Measurements from ENCODE around the gene TMEM134. TPM values are rescaled to one million over a fixed set of nuclear protein-coding genes. Genes with fewer than 3 reads are reported as not detected.

The TMEM134 gene
- total and polyA plus RNA-seq, 9 of the 15 experiments (the other 6 are each of a cell fraction or from before 2014, with no cell fraction given) = 0.63 to 48.4 (median 10.7) TPM

Small RNAs within 50 kb of the gene (microRNA-seq; reads per million reads assigned to microRNA genes)
- gene MIR6752 (ENCODE audit: borderline microRNAs expressed) = not detected

Small RNAs within 50 kb of the gene (small RNA-seq; reads per million reads assigned to genes)
- gene MIR6752 = not detected

Other genes with a start within 250 kb of the TMEM134 start
Only the 7 nearest of the 24 such genes appear.
- 0.45 and 1.9 TPM in 2 replicates for gene PTPRCAP, start 31.6 kb downstream of the TMEM134 start, total RNA-seq (2014; rRNA removed)
- gene PTPRCAP, start 31.6 kb downstream of the TMEM134 start, total RNA-seq (2014; rRNA removed; fragmentation: Illumina TruSeq; extraction: Trizol) = not detected in 2 replicates
- gene PTPRCAP, start 31.6 kb downstream of the TMEM134 start, total RNA-seq (2015; rRNA removed; fragmentation: Illumina TruSeq; extraction: Trizol) = 0.22 and 0.49 TPM in 2 replicates
- 1.1 and 1.5 TPM in 2 replicates for gene PTPRCAP, start 31.6 kb downstream of the TMEM134 start, total RNA-seq (2021)
- 0.51 and 0.64 TPM in 2 replicates for gene PTPRCAP, start 31.6 kb downstream of the TMEM134 start, polyA plus RNA-seq (2011; rRNA removed)
- not detected in 2 replicates for gene PTPRCAP, start 31.6 kb downstream of the TMEM134 start, polyA plus RNA-seq (2014; fragmentation: Illumina TruSeq; extraction: Trizol)
- not detected for gene PTPRCAP, start 31.6 kb downstream of the TMEM134 start, polyA plus RNA-seq (2014; fragmentation: Nextera tagmentation; extraction: Ambion mirVana)
- 0.85 and 2.0 TPM in 2 replicates for gene PTPRCAP, start 31.6 kb downstream of the TMEM134 start, polyA plus RNA-seq (2014; rRNA removed)
- gene CORO1B, start 25.8 kb downstream of the TMEM134 start, total RNA-seq (2014; rRNA removed) = 120 and 167 TPM in 2 replicates
- 5.2 and 14.6 TPM in 2 replicates for gene CORO1B, start 25.8 kb downstream of the TMEM134 start, total RNA-seq (2014; rRNA removed; fragmentation: Illumina TruSeq; extraction: Trizol)
- 73.6 and 73.9 TPM in 2 replicates for gene CORO1B, start 25.8 kb downstream of the TMEM134 start, total RNA-seq (2015; rRNA removed; fragmentation: Illumina TruSeq; extraction: Trizol)
- 98.1 and 107 TPM in 2 replicates for gene CORO1B, start 25.8 kb downstream of the TMEM134 start, total RNA-seq (2021)
- 45.1 and 84.3 TPM in 2 replicates for gene CORO1B, start 25.8 kb downstream of the TMEM134 start, polyA plus RNA-seq (2011; rRNA removed)
- 66.3 and 93.6 TPM in 2 replicates for gene CORO1B, start 25.8 kb downstream of the TMEM134 start, polyA plus RNA-seq (2014; fragmentation: Illumina TruSeq; extraction: Trizol)
- gene CORO1B, start 25.8 kb downstream of the TMEM134 start, polyA plus RNA-seq (2014; fragmentation: Nextera tagmentation; extraction: Ambion mirVana) = 1 to 10 TPM in 1 of 2 experiments, under 1 TPM in 1; 0.23 to 1.0 TPM
- gene CORO1B, start 25.8 kb downstream of the TMEM134 start, polyA plus RNA-seq (2014; rRNA removed) = 87.8 and 98.1 TPM in 2 replicates
- not detected in 2 replicates for gene GPR152, start 16.5 kb downstream of the TMEM134 start, total RNA-seq (2014; rRNA removed)
- gene GPR152, start 16.5 kb downstream of the TMEM134 start, total RNA-seq (2014; rRNA removed; fragmentation: Illumina TruSeq; extraction: Trizol) = not detected in 2 replicates
- gene GPR152, start 16.5 kb downstream of the TMEM134 start, total RNA-seq (2015; rRNA removed; fragmentation: Illumina TruSeq; extraction: Trizol) = not detected in 2 replicates
- gene GPR152, start 16.5 kb downstream of the TMEM134 start, total RNA-seq (2021) = not detected in 2 replicates
- not detected in 2 replicates for gene GPR152, start 16.5 kb downstream of the TMEM134 start, polyA plus RNA-seq (2011; rRNA removed)
- gene GPR152, start 16.5 kb downstream of the TMEM134 start, polyA plus RNA-seq (2014; fragmentation: Illumina TruSeq; extraction: Trizol) = not detected in 2 replicates
- not detected for gene GPR152, start 16.5 kb downstream of the TMEM134 start, polyA plus RNA-seq (2014; fragmentation: Nextera tagmentation; extraction: Ambion mirVana)
- not detected in 2 replicates for gene GPR152, start 16.5 kb downstream of the TMEM134 start, polyA plus RNA-seq (2014; rRNA removed)
- not detected in 2 replicates for gene CABP4, start 13.9 kb downstream of the TMEM134 start, total RNA-seq (2014; rRNA removed)
- gene CABP4, start 13.9 kb downstream of the TMEM134 start, total RNA-seq (2014; rRNA removed; fragmentation: Illumina TruSeq; extraction: Trizol) = not detected in 2 replicates
- gene CABP4, start 13.9 kb downstream of the TMEM134 start, total RNA-seq (2015; rRNA removed; fragmentation: Illumina TruSeq; extraction: Trizol) = 0.11 TPM in 1 of 2 replicates, not detected in the other
- not detected in 2 replicates for gene CABP4, start 13.9 kb downstream of the TMEM134 start, total RNA-seq (2021)
- gene CABP4, start 13.9 kb downstream of the TMEM134 start, polyA plus RNA-seq (2011; rRNA removed) = 0.08 TPM in 1 of 2 replicates, not detected in the other
- gene CABP4, start 13.9 kb downstream of the TMEM134 start, polyA plus RNA-seq (2014; fragmentation: Illumina TruSeq; extraction: Trizol) = not detected in 2 replicates
- gene CABP4, start 13.9 kb downstream of the TMEM134 start, polyA plus RNA-seq (2014; fragmentation: Nextera tagmentation; extraction: Ambion mirVana) = not detected
- not detected in 2 replicates for gene CABP4, start 13.9 kb downstream of the TMEM134 start, polyA plus RNA-seq (2014; rRNA removed)
- gene AIP, start 13.8 kb upstream of the TMEM134 start, total RNA-seq (2014; rRNA removed) = 92.5 and 101 TPM in 2 replicates
- 16.6 and 37.0 TPM in 2 replicates for gene AIP, start 13.8 kb upstream of the TMEM134 start, total RNA-seq (2014; rRNA removed; fragmentation: Illumina TruSeq; extraction: Trizol)
- 50.3 and 52.7 TPM in 2 replicates for gene AIP, start 13.8 kb upstream of the TMEM134 start, total RNA-seq (2015; rRNA removed; fragmentation: Illumina TruSeq; extraction: Trizol)
- 71.2 and 78.3 TPM in 2 replicates for gene AIP, start 13.8 kb upstream of the TMEM134 start, total RNA-seq (2021)
- gene AIP, start 13.8 kb upstream of the TMEM134 start, polyA plus RNA-seq (2011; rRNA removed) = 66.6 and 98.4 TPM in 2 replicates
- 40.2 and 66.9 TPM in 2 replicates for gene AIP, start 13.8 kb upstream of the TMEM134 start, polyA plus RNA-seq (2014; fragmentation: Illumina TruSeq; extraction: Trizol)
- 10 to 100 TPM in 1 of 2 experiments, 1 to 10 TPM in 1; 5.2 to 16.2 TPM for gene AIP, start 13.8 kb upstream of the TMEM134 start, polyA plus RNA-seq (2014; fragmentation: Nextera tagmentation; extraction: Ambion mirVana)
- 85.1 and 92.7 TPM in 2 replicates for gene AIP, start 13.8 kb upstream of the TMEM134 start, polyA plus RNA-seq (2014; rRNA removed)
- gene PITPNM1, start 36.1 kb upstream of the TMEM134 start, total RNA-seq (2014; rRNA removed) = 33.6 and 47.6 TPM in 2 replicates
- 9.3 and 11.2 TPM in 2 replicates for gene PITPNM1, start 36.1 kb upstream of the TMEM134 start, total RNA-seq (2014; rRNA removed; fragmentation: Illumina TruSeq; extraction: Trizol)
- 17.4 and 17.7 TPM in 2 replicates for gene PITPNM1, start 36.1 kb upstream of the TMEM134 start, total RNA-seq (2015; rRNA removed; fragmentation: Illumina TruSeq; extraction: Trizol)
- gene PITPNM1, start 36.1 kb upstream of the TMEM134 start, total RNA-seq (2021) = 50.2 and 53.7 TPM in 2 replicates
- 14.7 and 18.8 TPM in 2 replicates for gene PITPNM1, start 36.1 kb upstream of the TMEM134 start, polyA plus RNA-seq (2011; rRNA removed)
- gene PITPNM1, start 36.1 kb upstream of the TMEM134 start, polyA plus RNA-seq (2014; fragmentation: Illumina TruSeq; extraction: Trizol) = 16.0 and 24.4 TPM in 2 replicates
- gene PITPNM1, start 36.1 kb upstream of the TMEM134 start, polyA plus RNA-seq (2014; fragmentation: Nextera tagmentation; extraction: Ambion mirVana) = under 1 TPM; 0.11 to 0.25 TPM
- 35.0 and 42.3 TPM in 2 replicates for gene PITPNM1, start 36.1 kb upstream of the TMEM134 start, polyA plus RNA-seq (2014; rRNA removed)
- 34.6 and 53.3 TPM in 2 replicates for gene CDK2AP2, start 38.9 kb upstream of the TMEM134 start, total RNA-seq (2014; rRNA removed)
- 5.4 and 7.5 TPM in 2 replicates for gene CDK2AP2, start 38.9 kb upstream of the TMEM134 start, total RNA-seq (2014; rRNA removed; fragmentation: Illumina TruSeq; extraction: Trizol)
- gene CDK2AP2, start 38.9 kb upstream of the TMEM134 start, total RNA-seq (2015; rRNA removed; fragmentation: Illumina TruSeq; extraction: Trizol) = 21.7 and 22.1 TPM in 2 replicates
- 47.4 and 50.2 TPM in 2 replicates for gene CDK2AP2, start 38.9 kb upstream of the TMEM134 start, total RNA-seq (2021)
- gene CDK2AP2, start 38.9 kb upstream of the TMEM134 start, polyA plus RNA-seq (2011; rRNA removed) = 11.4 and 28.8 TPM in 2 replicates
- 41.5 and 56.9 TPM in 2 replicates for gene CDK2AP2, start 38.9 kb upstream of the TMEM134 start, polyA plus RNA-seq (2014; fragmentation: Illumina TruSeq; extraction: Trizol)
- gene CDK2AP2, start 38.9 kb upstream of the TMEM134 start, polyA plus RNA-seq (2014; fragmentation: Nextera tagmentation; extraction: Ambion mirVana) = 1 to 10 TPM; 4.4 to 8.4 TPM
- gene CDK2AP2, start 38.9 kb upstream of the TMEM134 start, polyA plus RNA-seq (2014; rRNA removed) = 34.6 and 37.1 TPM in 2 replicates

Measured in K562 (cell line).